Thyroid gland (tissue), 4 donors: Measurements from ENCODE around the gene SLC30A7.

Source experiments
- CTCF ChIP-seq, 6 experiments: fragments of 200-600 bp in 3 of 6; fragments of 450-650 bp in 3 of 6; sonication (generic) in 3 of 6; IDR thresholded peaks; one replicate each; pipeline ENCODE4 v1.5.1; 2016 to 2019; ENCODE audit warnings: antibody characterized with exemption in 6 of 6, mild to moderate bottlenecking in 2 of 6, inconsistent platforms in 1 of 6, moderate library complexity in 1 of 6
- POLR2A ChIP-seq, 2 donors: fragments of 450-650 bp; IDR thresholded peaks; one replicate each; pipeline ENCODE4 v1.6.1; 2017; ENCODE audit warnings: antibody characterized with exemption in 2 of 2, mild to moderate bottlenecking in 2 of 2, moderate library complexity in 1 of 2

GRCh38 chr1:100875228-100875627 is 20.7 kb upstream of the SLC30A7 start:
- TF ChIP-seq CTCF (IDR thresholded peaks at IDR 0.05) (no peak), POLR2A (IDR thresholded peaks at IDR 0.05) (no peak)
